Thyroid gland (tissue), 4 donors: Measurements from ENCODE around the gene HSBP1. TPM values are rescaled to one million over a fixed set of nuclear protein-coding genes. Genes with fewer than 3 reads are reported as not detected.

Experiments
- DNase-seq, 2 donors: peaks; one replicate each; pipeline ENCODE4 v3.0.0-alpha.2; 2019
- H3K27ac ChIP-seq, 3 donors: fragments of 200-600 bp; sonication (generic); 1 replicate in 2 of 3; 2 replicates in 1 of 3; pipeline ENCODE4 v1.5.1; 2016 to 2019; ENCODE audit warnings: mild to moderate bottlenecking in 1 of 3, moderate library complexity in 1 of 3
- H3K27me3 ChIP-seq: fragments of 200-600 bp; sonication (generic); one replicate; pipeline ENCODE4 v1.5.1; 2019
- H3K36me3 ChIP-seq, 2 donors: fragments of 200-600 bp; sonication (generic); one replicate each; pipeline ENCODE4 v1.5.1; 2016 to 2019
- H3K4me1 ChIP-seq, 2 donors: fragments of 200-600 bp; sonication (generic); one replicate each; pipeline ENCODE4 v1.5.1; 2017 to 2019
- H3K4me3 ChIP-seq, 3 donors: fragments of 200-600 bp; sonication (generic); replicated peaks in 1 of 3; 1 replicate in 2 of 3; 2 replicates in 1 of 3; pipeline ENCODE4 v1.5.1; 2016; ENCODE audit warnings: mild to moderate bottlenecking in 1 of 3
- H3K9me3 ChIP-seq: fragments of 200-600 bp; sonication (generic); one replicate; pipeline ENCODE4 v1.5.1; 2017
- CTCF ChIP-seq, 6 experiments: fragments of 200-600 bp in 3 of 6; fragments of 450-650 bp in 3 of 6; sonication (generic) in 3 of 6; IDR thresholded peaks; one replicate each; pipeline ENCODE4 v1.5.1; 2016 to 2019; ENCODE audit warnings: antibody characterized with exemption in 6 of 6, mild to moderate bottlenecking in 2 of 6, inconsistent platforms in 1 of 6, moderate library complexity in 1 of 6
- POLR2A ChIP-seq, 2 donors: fragments of 450-650 bp; IDR thresholded peaks; one replicate each; pipeline ENCODE4 v1.6.1; 2017; ENCODE audit warnings: antibody characterized with exemption in 2 of 2, mild to moderate bottlenecking in 2 of 2, moderate library complexity in 1 of 2
- WGBS, 2 donors: methylation state at CpG; one replicate each; pipeline ENCODE4 v1.1.5; 2017; 5-methylcytosine and 5-hydroxymethylcytosine counted together
- intact Hi-C: fragments of 100-400 bp; cut with DNase I; formaldehyde crosslinking; loops from one replicate; pipeline ENCODE4 v1.15.1; 2023
- total RNA-seq, 4 donors: library from RNA; depleted of rRNA; stranded (reverse); fragments of >200 nt; gene quantifications; one replicate each; pipeline ENCODE4 v1.2.3, GENCODE V29; 2016

Gene HSBP1
- total RNA-seq, 4 donors from 2014 or later: 17.7 to 50.7 (median 23.9) TPM

- 14 to 25% methylated on average over 13 of the region's 13 CpGs for WGBS, 2 donors
- DNase-seq: peak; percentile 27 to 54
- H3K27ac ChIP-seq: peak overlapping the region; percentile 78 to 86 (median 82)
- no peaks in the 10 kb centered on the region for H3K36me3 ChIP-seq
- TF ChIP-seq CTCF (IDR thresholded peaks at IDR 0.05) (no peak), POLR2A (IDR thresholded peaks at IDR 0.05) (peak in 1 of 2 donors; percentile 27)
- H3K9me3 ChIP-seq: no peaks in the 10 kb centered on the region
- no peaks in the 10 kb centered on the region for H3K27me3 ChIP-seq
- no peak overlapping the region for H3K4me3 ChIP-seq
- H3K4me1 ChIP-seq: peaks cover 30 to 43% of the 10 kb centered on the region in 2 donors
- intact Hi-C loops: no loop called here
These were observed 6.3 kb downstream of the HSBP1 start for GRCh38 chr16:83813823-83814658.

GRCh38 chr16:83814659-83814985, 6.8 kb downstream of the HSBP1 start:
- TF ChIP-seq POLR2A (IDR thresholded peaks at IDR 0.05): no peak
- no peak for TF ChIP-seq CTCF (IDR thresholded peaks at IDR 0.05)
- DNase-seq: no peak
- no peaks in the 10 kb centered on the region for H3K27me3 ChIP-seq
- no peaks in the 10 kb centered on the region for H3K9me3 ChIP-seq
- peak overlapping the region; percentile 78 to 86 (median 82) for H3K27ac ChIP-seq
- 70 to 73% methylated on average over 4 of the region's 4 CpGs for WGBS, 2 donors
- no peak overlapping the region for H3K4me3 ChIP-seq
- intact Hi-C loops: no loop called here
- no peaks in the 10 kb centered on the region for H3K36me3 ChIP-seq
- H3K4me1 ChIP-seq: peaks cover 29 to 41% of the 10 kb centered on the region in 2 donors

- Histone ChIP-seq H3K36me3 (no peaks in the 10 kb centered on the region), H3K4me1 (peaks cover 13 to 25% of the 10 kb centered on the region in 2 donors), H3K27ac (no peak overlapping the region), H3K9me3 (no peaks in the 10 kb centered on the region), H3K27me3 (no peaks in the 10 kb centered on the region), H3K4me3 (no peak overlapping the region)
- 95 to 98% methylated on average over 12 of the region's 12 CpGs for WGBS, 2 donors
- TF ChIP-seq POLR2A (IDR thresholded peaks at IDR 0.05): no peak
- no peak for TF ChIP-seq CTCF (IDR thresholded peaks at IDR 0.05)
- DNase-seq: no peak
- intact Hi-C loops: no loop called here
These were observed 9.2 kb downstream of the HSBP1 start for GRCh38 chr16:83817022-83817421.

GRCh38 chr16:83818276-83818675, 10.5 kb downstream of the HSBP1 start:
- Histone ChIP-seq H3K4me3 (no peak overlapping the region), H3K27me3 (no peaks in the 10 kb centered on the region), H3K9me3 (no peaks in the 10 kb centered on the region), H3K27ac (no peak overlapping the region), H3K36me3 (no peaks in the 10 kb centered on the region), H3K4me1 (peaks cover 8 to 21% of the 10 kb centered on the region in 2 donors)
- TF ChIP-seq POLR2A (IDR thresholded peaks at IDR 0.05) (no peak), CTCF (IDR thresholded peaks at IDR 0.05) (no peak)
- no peak for DNase-seq
- WGBS, 2 donors: 82 to 87% methylated on average over 5 of the region's 5 CpGs
- intact Hi-C loops: no loop called here

GRCh38 chr16:83819361-83819760, 11.6 kb downstream of the HSBP1 start:
- intact Hi-C loops: no loop called here
- TF ChIP-seq POLR2A (IDR thresholded peaks at IDR 0.05) (no peak), CTCF (IDR thresholded peaks at IDR 0.05) (no peak)
- Histone ChIP-seq H3K27me3 (no peaks in the 10 kb centered on the region), H3K9me3 (no peaks in the 10 kb centered on the region), H3K36me3 (no peaks in the 10 kb centered on the region), H3K27ac (no peak overlapping the region), H3K4me3 (no peak overlapping the region), H3K4me1 (peaks cover 4 to 10% of the 10 kb centered on the region in 2 donors)
- 71% methylated on average over 8 of the region's 8 CpGs for WGBS, 2 donors
- no peak for DNase-seq
